Lower lobe of right lung (tissue), 2 donors: Measurements from ENCODE around the gene TMC2. TPM values are rescaled to one million over a fixed set of nuclear protein-coding genes. Genes with fewer than 3 reads are reported as not detected.

Experiments used
- ATAC-seq, 2 donors: fragments of 200-7000 bp; cut with Tn5 transposase; one replicate each; pipeline ENCODE4 v1.9.1; 2020 to 2022; ENCODE audit warnings: mild to moderate bottlenecking in 2 of 2, moderate library complexity in 2 of 2
- DNase-seq: peaks from one replicate; pipeline ENCODE4 v3.0.0-alpha.2; 2020
- H3K27ac ChIP-seq: fragments of 200-600 bp; one replicate; pipeline ENCODE4 v1.8.0; 2022
- H3K27me3 ChIP-seq: fragments of 200-600 bp; one replicate; pipeline ENCODE4 v1.8.0; 2022; ENCODE audit warnings: low read depth
- H3K36me3 ChIP-seq: fragments of 200-600 bp; one replicate; pipeline ENCODE4 v1.8.0; 2022; ENCODE audit warnings: mild to moderate bottlenecking
- H3K4me1 ChIP-seq: fragments of 200-600 bp; one replicate; pipeline ENCODE4 v1.8.0; 2022
- H3K4me3 ChIP-seq: fragments of 200-600 bp; one replicate; pipeline ENCODE4 v1.8.0; 2022; ENCODE audit warnings: mild to moderate bottlenecking
- H3K9me3 ChIP-seq: fragments of 200-600 bp; one replicate; pipeline ENCODE4 v1.8.0; 2022
- intact Hi-C: fragments of 100-400 bp; cut with DNase I; formaldehyde crosslinking; loops from one replicate; pipeline ENCODE4 v1.11.0; 2022
- total RNA-seq: library from RNA; stranded (reverse); fragmentation: NEBNext Ultra II Directional; extraction: Animal tissue kit (Norgen Biotek cat#: 25700); gene quantifications from one replicate; pipeline ENCODE4 v1.2.1, GENCODE V29; 2021
- TF ChIP-seq, protein P1 (sequence below): fragments of 200-600 bp; IDR thresholded peaks from one replicate; pipeline ENCODE4 v1.8.0; 2022; ENCODE audit warnings: antibody characterized with exemption, mild to moderate bottlenecking
- donor health status: DM: no; HTN: yes; CAD: no; lungs with severe emphysema.

Gene TMC2
- total RNA-seq, 1 donor from 2014 or later, result 0.92 TPM

DNA sequence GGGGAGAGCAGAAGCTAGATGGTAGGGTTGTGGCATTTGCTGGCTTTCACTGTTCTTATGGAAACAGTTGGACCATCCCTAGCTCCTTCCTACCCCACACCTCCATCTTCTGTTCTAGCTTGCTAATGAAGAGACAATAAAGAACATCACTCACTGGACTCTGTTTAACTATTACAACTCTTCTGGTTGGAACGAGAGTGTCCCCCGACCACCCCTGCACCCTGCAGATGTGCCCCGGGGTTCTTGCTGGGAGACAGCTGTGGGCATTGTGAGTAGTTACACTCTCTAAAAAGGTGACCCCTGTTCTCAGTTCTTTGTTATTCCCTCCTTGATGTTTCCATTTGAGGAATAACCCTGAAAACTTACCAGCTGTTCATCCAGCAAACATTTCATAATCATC is 75.7 kb downstream of the TMC2 start:
- no peak for DNase-seq
- Histone ChIP-seq H3K4me1 (no peaks in the 10 kb centered on the region), H3K27me3 (no peaks in the 10 kb centered on the region), H3K27ac (no peak overlapping the region), H3K36me3 (no peaks in the 10 kb centered on the region), H3K9me3 (peaks cover 4% of the 10 kb centered on the region), H3K4me3 (no peak overlapping the region)
- no peak for ATAC-seq
- intact Hi-C loops, result no loop called here
- TF ChIP-seq, protein P1, sequence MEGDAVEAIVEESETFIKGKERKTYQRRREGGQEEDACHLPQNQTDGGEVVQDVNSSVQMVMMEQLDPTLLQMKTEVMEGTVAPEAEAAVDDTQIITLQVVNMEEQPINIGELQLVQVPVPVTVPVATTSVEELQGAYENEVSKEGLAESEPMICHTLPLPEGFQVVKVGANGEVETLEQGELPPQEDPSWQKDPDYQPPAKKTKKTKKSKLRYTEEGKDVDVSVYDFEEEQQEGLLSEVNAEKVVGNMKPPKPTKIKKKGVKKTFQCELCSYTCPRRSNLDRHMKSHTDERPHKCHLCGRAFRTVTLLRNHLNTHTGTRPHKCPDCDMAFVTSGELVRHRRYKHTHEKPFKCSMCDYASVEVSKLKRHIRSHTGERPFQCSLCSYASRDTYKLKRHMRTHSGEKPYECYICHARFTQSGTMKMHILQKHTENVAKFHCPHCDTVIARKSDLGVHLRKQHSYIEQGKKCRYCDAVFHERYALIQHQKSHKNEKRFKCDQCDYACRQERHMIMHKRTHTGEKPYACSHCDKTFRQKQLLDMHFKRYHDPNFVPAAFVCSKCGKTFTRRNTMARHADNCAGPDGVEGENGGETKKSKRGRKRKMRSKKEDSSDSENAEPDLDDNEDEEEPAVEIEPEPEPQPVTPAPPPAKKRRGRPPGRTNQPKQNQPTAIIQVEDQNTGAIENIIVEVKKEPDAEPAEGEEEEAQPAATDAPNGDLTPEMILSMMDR, result no peak

DNA sequence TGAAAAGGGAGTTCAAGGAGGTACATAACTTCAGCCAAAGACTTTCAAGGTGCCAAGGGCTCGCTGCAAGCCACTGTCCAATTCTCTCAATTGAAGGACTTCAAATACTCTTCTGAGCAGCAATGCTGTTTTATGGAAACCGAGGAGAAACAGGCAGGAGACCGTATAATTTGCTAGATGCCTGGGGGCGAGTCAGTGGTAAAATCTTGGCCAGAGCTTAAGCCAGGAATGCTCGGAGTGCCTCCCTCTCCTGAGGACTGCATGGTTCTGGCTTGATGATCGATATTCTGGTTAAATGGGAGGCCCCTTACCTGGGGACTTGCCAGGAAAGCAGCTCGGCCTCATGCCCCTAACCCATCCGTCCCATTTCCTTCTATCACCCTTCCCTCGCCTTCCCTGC is 80.3 kb downstream of the TMC2 start:
- no peak for ATAC-seq
- no peaks in the 10 kb centered on the region for H3K36me3 ChIP-seq
- no peaks in the 10 kb centered on the region for H3K27me3 ChIP-seq
- H3K9me3 ChIP-seq, result no peaks in the 10 kb centered on the region
- TF ChIP-seq, protein P1, result no peak
- intact Hi-C loops, result no loop called here
- no peak overlapping the region for H3K27ac ChIP-seq
- H3K4me1 ChIP-seq, result no peaks in the 10 kb centered on the region
- no peak for DNase-seq
- no peak overlapping the region for H3K4me3 ChIP-seq

DNA sequence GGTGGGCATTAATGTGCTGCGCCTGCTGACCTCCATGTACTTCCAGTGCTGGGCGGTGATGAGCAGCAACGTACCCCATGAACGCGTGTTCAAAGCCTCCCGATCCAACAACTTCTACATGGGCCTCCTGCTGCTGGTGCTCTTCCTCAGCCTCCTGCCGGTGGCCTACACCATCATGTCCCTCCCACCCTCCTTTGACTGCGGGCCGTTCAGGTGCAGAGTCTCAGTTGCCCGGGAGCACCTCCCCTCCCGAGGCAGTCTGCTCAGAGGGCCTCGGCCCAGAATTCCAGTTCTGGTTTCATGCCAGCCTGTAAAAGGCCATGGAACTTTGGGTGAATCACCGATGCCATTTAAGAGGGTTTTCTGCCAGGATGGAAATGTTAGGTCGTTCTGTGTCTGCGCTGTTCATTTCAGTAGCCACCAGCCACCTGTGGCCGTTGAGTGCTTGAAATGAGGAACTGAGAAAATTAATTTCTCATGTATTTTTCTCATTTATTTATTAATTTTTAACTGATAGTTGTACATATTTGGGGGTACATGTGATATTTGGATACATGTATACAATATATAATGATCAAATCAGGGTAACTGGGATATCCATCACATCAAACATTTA is 80.8 kb downstream of the TMC2 start:
- Histone ChIP-seq H3K4me3 (no peak overlapping the region), H3K36me3 (no peaks in the 10 kb centered on the region), H3K27ac (no peak overlapping the region), H3K27me3 (no peaks in the 10 kb centered on the region), H3K9me3 (no peaks in the 10 kb centered on the region), H3K4me1 (no peaks in the 10 kb centered on the region)
- ATAC-seq, result no peak
- intact Hi-C loops, result no loop called here
- DNase-seq, result no peak
- TF ChIP-seq, protein P1, result no peak

DNA sequence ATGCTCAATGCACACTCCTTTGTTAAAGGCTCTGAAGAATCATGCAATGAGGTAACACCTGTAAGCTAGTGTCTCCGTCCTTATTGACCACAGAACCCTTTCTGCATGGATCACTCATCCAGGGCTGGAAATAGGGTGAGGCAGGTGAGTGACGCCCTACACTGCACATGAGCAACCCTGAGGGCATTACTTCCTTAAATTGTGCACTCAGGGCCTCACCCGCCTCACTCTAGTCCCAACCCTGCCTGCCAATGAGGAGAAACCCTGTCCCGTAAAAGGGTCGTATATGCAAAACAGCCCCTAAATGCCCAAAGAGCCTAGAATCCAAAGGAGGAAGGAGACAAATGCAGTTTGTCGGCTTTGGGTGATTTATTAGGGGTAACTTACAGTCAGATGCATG is 82.4 kb downstream of the TMC2 start:
- H3K36me3 ChIP-seq, result no peaks in the 10 kb centered on the region
- TF ChIP-seq, protein P1, result no peak
- H3K27ac ChIP-seq, result no peak overlapping the region
- no peaks in the 10 kb centered on the region for H3K9me3 ChIP-seq
- intact Hi-C loops, result no loop called here
- DNase-seq, result no peak
- no peak overlapping the region for H3K4me3 ChIP-seq
- no peak for ATAC-seq
- H3K27me3 ChIP-seq, result no peaks in the 10 kb centered on the region
- H3K4me1 ChIP-seq, result no peaks in the 10 kb centered on the region

DNA sequence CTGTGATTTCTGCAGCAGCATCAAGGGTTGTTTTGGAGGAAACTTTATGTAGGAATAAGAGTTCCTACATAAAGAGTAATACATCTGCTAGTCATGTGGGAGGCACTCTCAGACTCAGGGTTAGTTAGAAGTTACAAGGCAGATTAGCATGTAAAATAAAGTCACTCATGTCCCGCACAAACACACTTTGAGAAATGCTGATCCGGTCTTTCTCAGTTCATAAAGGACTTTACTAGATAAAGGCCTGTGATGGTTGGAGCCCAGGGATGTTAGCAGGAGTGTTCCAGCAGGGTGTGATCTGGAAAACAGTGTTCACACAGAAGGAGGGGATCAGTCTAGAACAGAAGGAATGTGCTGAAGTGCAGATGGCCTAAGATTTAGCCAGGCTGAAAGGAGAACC is 83.0 kb downstream of the TMC2 start:
- TF ChIP-seq, protein P1, result no peak
- Histone ChIP-seq H3K4me3 (no peak overlapping the region), H3K4me1 (no peaks in the 10 kb centered on the region), H3K36me3 (no peaks in the 10 kb centered on the region), H3K9me3 (no peaks in the 10 kb centered on the region), H3K27me3 (no peaks in the 10 kb centered on the region), H3K27ac (no peak overlapping the region)
- no peak for ATAC-seq
- no peak for DNase-seq
- intact Hi-C loops, result no loop called here
